WTC11 (cell line): ENCODE measurements around the gene ODAD3. TPM values are rescaled to one million over a fixed set of nuclear protein-coding genes. Genes with fewer than 3 reads are reported as not detected.

ENCODE experiments used
- CBFB ChIP-seq: sonication (generic); formaldehyde crosslinking; IDR thresholded peaks from 2 replicates; pipeline ENCODE4 v1.8.1; 2022; ENCODE audit warnings: mild to moderate bottlenecking, low read depth, missing genetic modification reagents
- CREB1 ChIP-seq: sonication (generic); formaldehyde crosslinking; IDR thresholded peaks from 2 replicates; pipeline ENCODE4 v1.8.0; 2023; ENCODE audit warnings: mild to moderate bottlenecking, missing genetic modification reagents
- ETV6 ChIP-seq: sonication (generic); formaldehyde crosslinking; IDR thresholded peaks from 2 replicates; pipeline ENCODE4 v1.8.1; 2022; ENCODE audit warnings: mild to moderate bottlenecking, missing genetic modification reagents
- FOXJ3 ChIP-seq: sonication (generic); formaldehyde crosslinking; IDR thresholded peaks from 2 replicates; pipeline ENCODE4 v1.9.0; 2021; ENCODE audit warnings: missing genetic modification reagents, mild to moderate bottlenecking, borderline replicate concordance
- FOXK1 ChIP-seq: sonication (generic); formaldehyde crosslinking; IDR thresholded peaks from 2 replicates; pipeline ENCODE4 v1.8.0; 2022; ENCODE audit warnings: mild to moderate bottlenecking, moderate library complexity, missing genetic modification reagents
- FOXP1 ChIP-seq: sonication (generic); formaldehyde crosslinking; IDR thresholded peaks from 2 replicates; pipeline ENCODE4 v1.8.0; 2022; ENCODE audit warnings: missing genetic modification reagents, mild to moderate bottlenecking, moderate library complexity, borderline replicate concordance
- GRHL2 ChIP-seq: fragments of 250-450 bp; sonication (Bioruptor Pico); IDR thresholded peaks from 2 replicates; pipeline ENCODE4 v1.8.0; 2022; ENCODE audit warnings: mild to moderate bottlenecking, moderate library complexity; ENCODE audit not compliant: insufficient replicate concordance, severe bottlenecking
- GTF2I ChIP-seq: fragments of 250-450 bp; sonication (Bioruptor Pico); conservative IDR thresholded peaks from 2 replicates; pipeline ENCODE4 v1.4.0; 2021; ENCODE audit warnings: mild to moderate bottlenecking
- IRF2 ChIP-seq: sonication (generic); formaldehyde crosslinking; IDR thresholded peaks from 2 replicates; pipeline ENCODE4 v1.8.0; 2022; ENCODE audit warnings: low read depth, missing genetic modification reagents, borderline replicate concordance
- MXD4 ChIP-seq: fragments of 250-450 bp; sonication (Bioruptor Pico); IDR thresholded peaks from 2 replicates; pipeline ENCODE4 v1.8.0; 2021; ENCODE audit warnings: mild to moderate bottlenecking, moderate library complexity, borderline replicate concordance
- MYBL2 ChIP-seq: sonication (generic); formaldehyde crosslinking; IDR thresholded peaks from 2 replicates; pipeline ENCODE4 v1.8.1; 2023; ENCODE audit warnings: mild to moderate bottlenecking, moderate library complexity, missing genetic modification reagents
- NFATC4 ChIP-seq: fragments of 250-450 bp; sonication (Bioruptor Pico); IDR thresholded peaks from 2 replicates; pipeline ENCODE4 v1.9.0; 2021; ENCODE audit warnings: mild to moderate bottlenecking
- NFYB ChIP-seq: sonication (generic); formaldehyde crosslinking; conservative IDR thresholded peaks from 2 replicates; pipeline ENCODE4 v1.8.0; 2022; ENCODE audit warnings: low read depth, missing genetic modification reagents
- NR3C1 ChIP-seq: sonication (generic); formaldehyde crosslinking; conservative IDR thresholded peaks from 2 replicates; pipeline ENCODE4 v1.8.1; 2023; ENCODE audit warnings: low read depth, mild to moderate bottlenecking, missing genetic modification reagents
- RELA ChIP-seq: sonication (generic); formaldehyde crosslinking; IDR thresholded peaks from 2 replicates; pipeline ENCODE4 v1.8.1; 2022; ENCODE audit warnings: missing genetic modification reagents, mild to moderate bottlenecking, borderline replicate concordance
- RORB ChIP-seq: fragments of 250-450 bp; sonication (Bioruptor Pico); IDR thresholded peaks from 2 replicates; pipeline ENCODE4 v1.9.0; 2021; ENCODE audit warnings: mild to moderate bottlenecking
- SOX15 ChIP-seq: fragments of 250-450 bp; sonication (Bioruptor Pico); IDR thresholded peaks from 2 replicates; pipeline ENCODE4 v1.9.0; 2021; ENCODE audit warnings: mild to moderate bottlenecking
- TCF7 ChIP-seq: sonication (generic); formaldehyde crosslinking; IDR thresholded peaks from 2 replicates; pipeline ENCODE4 v1.8.0; 2022; ENCODE audit warnings: mild to moderate bottlenecking, low read depth, missing genetic modification reagents, moderate library complexity
- TEAD1 ChIP-seq: sonication (generic); formaldehyde crosslinking; IDR thresholded peaks from 2 replicates; pipeline ENCODE4 v1.8.0; 2022; ENCODE audit warnings: mild to moderate bottlenecking, missing genetic modification reagents
- ZNF121 ChIP-seq: sonication (generic); formaldehyde crosslinking; IDR thresholded peaks from 2 replicates; pipeline ENCODE4 v1.8.0; 2023; ENCODE audit warnings: missing genetic modification reagents
- ZNF219 ChIP-seq: sonication (generic); formaldehyde crosslinking; IDR thresholded peaks from 2 replicates; pipeline ENCODE4 v1.8.0; 2023; ENCODE audit warnings: missing genetic modification reagents, mild to moderate bottlenecking, borderline replicate concordance
- ZNF232 ChIP-seq: sonication (generic); formaldehyde crosslinking; IDR thresholded peaks from 2 replicates; pipeline ENCODE4 v1.8.0; 2022; ENCODE audit warnings: mild to moderate bottlenecking, missing genetic modification reagents
- ZNF263 ChIP-seq: sonication (generic); formaldehyde crosslinking; IDR thresholded peaks from 2 replicates; pipeline ENCODE4 v1.8.1; 2022; ENCODE audit warnings: low read depth, mild to moderate bottlenecking, moderate library complexity, missing genetic modification reagents
- ZNF423 ChIP-seq: fragments of 250-450 bp; sonication (Bioruptor Pico); IDR thresholded peaks from 2 replicates; pipeline ENCODE4 v2.1.2; 2022; ENCODE audit warnings: mild to moderate bottlenecking, moderate library complexity
- total RNA-seq: library from RNA; stranded (reverse); gene quantifications from 3 replicates; pipeline ENCODE4 v1.2.3, GENCODE V29; 2021
- TF ChIP-seq, protein P1 (sequence below): sonication (generic); formaldehyde crosslinking; IDR thresholded peaks from 2 replicates; pipeline ENCODE4 v1.8.0; 2023; ENCODE audit warnings: mild to moderate bottlenecking, missing genetic modification reagents
- TF ChIP-seq, protein P2 (sequence below): sonication (generic); formaldehyde crosslinking; IDR thresholded peaks from 2 replicates; pipeline ENCODE4 v1.8.0; 2023; ENCODE audit warnings: missing genetic modification reagents
- TF ChIP-seq, protein P3 (sequence below): fragments of 250-450 bp; sonication (Bioruptor Pico); IDR thresholded peaks from 2 replicates; pipeline ENCODE4 v1.9.0; 2021; ENCODE audit warnings: mild to moderate bottlenecking
- TF ChIP-seq, protein P4 (sequence below): sonication (generic); formaldehyde crosslinking; IDR thresholded peaks from 2 replicates; pipeline ENCODE4 v1.8.0; 2022; ENCODE audit warnings: missing genetic modification reagents
- TF ChIP-seq, protein P5 (sequence below): sonication (generic); formaldehyde crosslinking; IDR thresholded peaks from 2 replicates; pipeline ENCODE4 v1.8.1; 2023; ENCODE audit warnings: mild to moderate bottlenecking, missing genetic modification reagents
- TF ChIP-seq, protein P6 (sequence below): sonication (generic); formaldehyde crosslinking; IDR thresholded peaks from 2 replicates; pipeline ENCODE4 v1.8.0; 2022; ENCODE audit warnings: mild to moderate bottlenecking, missing genetic modification reagents

ODAD3 gene
- total RNA-seq, 1 experiment from 2014 or later, result 4.1 TPM

DNA sequence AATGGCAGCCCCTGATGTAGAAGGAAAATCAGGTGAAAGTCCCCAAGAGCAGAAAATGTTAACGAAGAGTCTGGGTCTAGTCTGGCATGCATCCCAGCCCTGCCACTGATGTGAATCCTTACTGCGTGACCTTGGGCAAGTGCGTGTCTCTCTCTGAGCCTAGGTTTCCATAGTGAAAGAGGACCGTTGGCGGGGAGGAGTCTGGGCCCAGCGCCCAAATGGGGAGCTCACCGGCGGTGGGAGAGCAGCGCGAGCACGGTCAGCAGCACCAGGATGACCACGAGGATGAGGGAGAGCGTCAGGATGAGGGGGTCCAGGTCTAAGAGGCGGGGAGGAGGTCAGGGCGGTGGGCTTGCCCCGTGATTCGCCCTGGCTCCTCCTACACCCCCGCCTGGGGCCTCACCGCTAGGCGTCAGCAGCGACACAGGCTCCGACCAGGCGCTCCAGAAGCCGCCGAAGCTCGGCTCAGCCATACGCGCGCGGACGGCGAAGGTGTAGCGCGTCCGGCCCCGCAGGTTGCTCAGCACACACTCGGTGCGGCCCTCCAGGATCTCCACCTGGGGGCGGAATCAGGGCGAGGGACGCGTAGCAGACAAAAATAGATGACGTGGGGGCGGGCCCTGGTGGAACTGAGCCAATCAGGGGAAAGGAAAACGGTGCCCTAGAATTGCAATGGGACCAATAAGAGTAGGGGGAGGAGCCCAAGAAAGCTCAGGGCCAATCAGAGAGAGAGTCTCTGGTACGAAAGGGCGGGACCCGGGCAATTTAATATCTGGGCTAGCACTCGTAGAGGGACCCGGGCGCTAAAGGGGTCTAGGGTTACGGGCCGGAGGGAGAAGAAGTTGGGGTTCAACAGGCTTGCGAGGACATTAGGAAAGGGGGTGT, 54.0 kb downstream of the ODAD3 start (continued):
- TF ChIP-seq RELA (CRISPR knock-in tag), result no peak
- peak; percentile 57; the same call in 1 of the 2 replicates for TF ChIP-seq FOXK1 (CRISPR knock-in tag)
- TF ChIP-seq ZNF219, result no peak
- TF ChIP-seq, protein P1, sequence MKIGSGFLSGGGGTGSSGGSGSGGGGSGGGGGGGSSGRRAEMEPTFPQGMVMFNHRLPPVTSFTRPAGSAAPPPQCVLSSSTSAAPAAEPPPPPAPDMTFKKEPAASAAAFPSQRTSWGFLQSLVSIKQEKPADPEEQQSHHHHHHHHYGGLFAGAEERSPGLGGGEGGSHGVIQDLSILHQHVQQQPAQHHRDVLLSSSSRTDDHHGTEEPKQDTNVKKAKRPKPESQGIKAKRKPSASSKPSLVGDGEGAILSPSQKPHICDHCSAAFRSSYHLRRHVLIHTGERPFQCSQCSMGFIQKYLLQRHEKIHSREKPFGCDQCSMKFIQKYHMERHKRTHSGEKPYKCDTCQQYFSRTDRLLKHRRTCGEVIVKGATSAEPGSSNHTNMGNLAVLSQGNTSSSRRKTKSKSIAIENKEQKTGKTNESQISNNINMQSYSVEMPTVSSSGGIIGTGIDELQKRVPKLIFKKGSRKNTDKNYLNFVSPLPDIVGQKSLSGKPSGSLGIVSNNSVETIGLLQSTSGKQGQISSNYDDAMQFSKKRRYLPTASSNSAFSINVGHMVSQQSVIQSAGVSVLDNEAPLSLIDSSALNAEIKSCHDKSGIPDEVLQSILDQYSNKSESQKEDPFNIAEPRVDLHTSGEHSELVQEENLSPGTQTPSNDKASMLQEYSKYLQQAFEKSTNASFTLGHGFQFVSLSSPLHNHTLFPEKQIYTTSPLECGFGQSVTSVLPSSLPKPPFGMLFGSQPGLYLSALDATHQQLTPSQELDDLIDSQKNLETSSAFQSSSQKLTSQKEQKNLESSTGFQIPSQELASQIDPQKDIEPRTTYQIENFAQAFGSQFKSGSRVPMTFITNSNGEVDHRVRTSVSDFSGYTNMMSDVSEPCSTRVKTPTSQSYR (CRISPR knock-in tag), result no peak
- TF ChIP-seq CREB1 (CRISPR knock-in tag), result peak; percentile 45; the same call in 1 of the 2 replicates
- TF ChIP-seq ZNF121 (CRISPR knock-in tag), result 0 out of 2 replicates have a peak, but pooled peaks have one; percentile 30
- TF ChIP-seq GRHL2 (CRISPR knock-in tag), result no peak
- TF ChIP-seq, protein P2, sequence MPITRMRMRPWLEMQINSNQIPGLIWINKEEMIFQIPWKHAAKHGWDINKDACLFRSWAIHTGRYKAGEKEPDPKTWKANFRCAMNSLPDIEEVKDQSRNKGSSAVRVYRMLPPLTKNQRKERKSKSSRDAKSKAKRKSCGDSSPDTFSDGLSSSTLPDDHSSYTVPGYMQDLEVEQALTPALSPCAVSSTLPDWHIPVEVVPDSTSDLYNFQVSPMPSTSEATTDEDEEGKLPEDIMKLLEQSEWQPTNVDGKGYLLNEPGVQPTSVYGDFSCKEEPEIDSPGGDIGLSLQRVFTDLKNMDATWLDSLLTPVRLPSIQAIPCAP (CRISPR knock-in tag), result 0 out of 2 replicates have a peak, but pooled peaks have one; percentile 51
- TF ChIP-seq, protein P3, sequence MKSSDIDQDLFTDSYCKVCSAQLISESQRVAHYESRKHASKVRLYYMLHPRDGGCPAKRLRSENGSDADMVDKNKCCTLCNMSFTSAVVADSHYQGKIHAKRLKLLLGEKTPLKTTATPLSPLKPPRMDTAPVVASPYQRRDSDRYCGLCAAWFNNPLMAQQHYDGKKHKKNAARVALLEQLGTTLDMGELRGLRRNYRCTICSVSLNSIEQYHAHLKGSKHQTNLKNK, result no peak
- TF ChIP-seq, protein P4, sequence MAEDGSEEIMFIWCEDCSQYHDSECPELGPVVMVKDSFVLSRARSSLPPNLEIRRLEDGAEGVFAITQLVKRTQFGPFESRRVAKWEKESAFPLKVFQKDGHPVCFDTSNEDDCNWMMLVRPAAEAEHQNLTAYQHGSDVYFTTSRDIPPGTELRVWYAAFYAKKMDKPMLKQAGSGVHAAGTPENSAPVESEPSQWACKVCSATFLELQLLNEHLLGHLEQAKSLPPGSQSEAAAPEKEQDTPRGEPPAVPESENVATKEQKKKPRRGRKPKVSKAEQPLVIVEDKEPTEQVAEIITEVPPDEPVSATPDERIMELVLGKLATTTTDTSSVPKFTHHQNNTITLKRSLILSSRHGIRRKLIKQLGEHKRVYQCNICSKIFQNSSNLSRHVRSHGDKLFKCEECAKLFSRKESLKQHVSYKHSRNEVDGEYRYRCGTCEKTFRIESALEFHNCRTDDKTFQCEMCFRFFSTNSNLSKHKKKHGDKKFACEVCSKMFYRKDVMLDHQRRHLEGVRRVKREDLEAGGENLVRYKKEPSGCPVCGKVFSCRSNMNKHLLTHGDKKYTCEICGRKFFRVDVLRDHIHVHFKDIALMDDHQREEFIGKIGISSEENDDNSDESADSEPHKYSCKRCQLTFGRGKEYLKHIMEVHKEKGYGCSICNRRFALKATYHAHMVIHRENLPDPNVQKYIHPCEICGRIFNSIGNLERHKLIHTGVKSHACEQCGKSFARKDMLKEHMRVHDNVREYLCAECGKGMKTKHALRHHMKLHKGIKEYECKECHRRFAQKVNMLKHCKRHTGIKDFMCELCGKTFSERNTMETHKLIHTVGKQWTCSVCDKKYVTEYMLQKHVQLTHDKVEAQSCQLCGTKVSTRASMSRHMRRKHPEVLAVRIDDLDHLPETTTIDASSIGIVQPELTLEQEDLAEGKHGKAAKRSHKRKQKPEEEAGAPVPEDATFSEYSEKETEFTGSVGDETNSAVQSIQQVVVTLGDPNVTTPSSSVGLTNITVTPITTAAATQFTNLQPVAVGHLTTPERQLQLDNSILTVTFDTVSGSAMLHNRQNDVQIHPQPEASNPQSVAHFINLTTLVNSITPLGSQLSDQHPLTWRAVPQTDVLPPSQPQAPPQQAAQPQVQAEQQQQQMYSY (CRISPR knock-in tag), result 0 out of 2 replicates have a peak, but pooled peaks have one; percentile 6
- TF ChIP-seq MYBL2 (CRISPR knock-in tag), result no peak
- no peak for TF ChIP-seq CBFB
- TF ChIP-seq, protein P5, sequence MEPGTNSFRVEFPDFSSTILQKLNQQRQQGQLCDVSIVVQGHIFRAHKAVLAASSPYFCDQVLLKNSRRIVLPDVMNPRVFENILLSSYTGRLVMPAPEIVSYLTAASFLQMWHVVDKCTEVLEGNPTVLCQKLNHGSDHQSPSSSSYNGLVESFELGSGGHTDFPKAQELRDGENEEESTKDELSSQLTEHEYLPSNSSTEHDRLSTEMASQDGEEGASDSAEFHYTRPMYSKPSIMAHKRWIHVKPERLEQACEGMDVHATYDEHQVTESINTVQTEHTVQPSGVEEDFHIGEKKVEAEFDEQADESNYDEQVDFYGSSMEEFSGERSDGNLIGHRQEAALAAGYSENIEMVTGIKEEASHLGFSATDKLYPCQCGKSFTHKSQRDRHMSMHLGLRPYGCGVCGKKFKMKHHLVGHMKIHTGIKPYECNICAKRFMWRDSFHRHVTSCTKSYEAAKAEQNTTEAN, result no peak
- peak; percentile 94; the same call in 1 of the 2 replicates for TF ChIP-seq ZNF263 (CRISPR knock-in tag)
- TF ChIP-seq RORB, result no peak
- TF ChIP-seq MXD4 (CRISPR knock-in tag), result no peak
- TF ChIP-seq NFYB (CRISPR knock-in tag), result peak; percentile 78
- TF ChIP-seq, protein P6, sequence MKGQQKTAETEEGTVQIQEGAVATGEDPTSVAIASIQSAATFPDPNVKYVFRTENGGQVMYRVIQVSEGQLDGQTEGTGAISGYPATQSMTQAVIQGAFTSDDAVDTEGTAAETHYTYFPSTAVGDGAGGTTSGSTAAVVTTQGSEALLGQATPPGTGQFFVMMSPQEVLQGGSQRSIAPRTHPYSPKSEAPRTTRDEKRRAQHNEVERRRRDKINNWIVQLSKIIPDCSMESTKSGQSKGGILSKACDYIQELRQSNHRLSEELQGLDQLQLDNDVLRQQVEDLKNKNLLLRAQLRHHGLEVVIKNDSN (CRISPR knock-in tag), result 0 out of 2 replicates have a peak, but pooled peaks have one; percentile 42
- TF ChIP-seq SOX15 (CRISPR knock-in tag), result no peak
- TF ChIP-seq TCF7 (CRISPR knock-in tag), result no peak
- no peak for TF ChIP-seq ZNF232 (CRISPR knock-in tag)
- TF ChIP-seq NFATC4 (CRISPR knock-in tag), result no peak
- no peak for TF ChIP-seq GTF2I
- TF ChIP-seq IRF2 (CRISPR knock-in tag), result no peak
- no peak for TF ChIP-seq FOXJ3 (CRISPR knock-in tag)
- no peak for TF ChIP-seq NR3C1
- TF ChIP-seq ETV6, result peak; percentile 44; the same call in 1 of the 2 replicates
- no peak for TF ChIP-seq FOXP1 (CRISPR knock-in tag)
- TF ChIP-seq ZNF423, result peak; percentile 32; the same call in 1 of the 2 replicates
- TF ChIP-seq TEAD1 (CRISPR knock-in tag), result no peak; the same call in none of the 2 replicates
